Measurements from ENCODE around the gene ARRDC5. TPM values are rescaled to one million over a fixed set of nuclear protein-coding genes. Genes with fewer than 3 reads are reported as not detected.

The ARRDC5 gene
- total and polyA plus RNA-seq, 2 of the 13 experiments (the other 11 are each of a cell fraction or from before 2014, with no cell fraction given), result not detected

- TF ChIP-seq ZHX2 (IDR thresholded peaks at IDR 0.05; ENCODE audit: low read depth) (no peak), ZHX2 (CRISPR knock-in tag; IDR thresholded peaks at IDR 0.05; ENCODE audit: borderline replicate concordance) (no peak), NFIB (CRISPR knock-in tag; IDR thresholded peaks at IDR 0.05; ENCODE audit: borderline replicate concordance) (no peak), ZNF614 (CRISPR knock-in tag; IDR thresholded peaks at IDR 0.05; ENCODE audit: borderline replicate concordance) (0 out of 2 replicates have a peak, but pooled peaks have one; percentile 26), MEIS1 (CRISPR knock-in tag; IDR thresholded peaks at IDR 0.05; ENCODE audit: borderline replicate concordance) (0 out of 2 replicates have a peak, but pooled peaks have one; percentile 66), ETV5 (CRISPR knock-in tag; IDR thresholded peaks at IDR 0.05; ENCODE audit: borderline replicate concordance) (no peak), ZNF160 (CRISPR knock-in tag; IDR thresholded peaks at IDR 0.05) (no peak), ZNF280D (CRISPR knock-in tag; IDR thresholded peaks at IDR 0.05) (peak; percentile 61; the same call in 1 of the 2 replicates), NFYB (CRISPR knock-in tag; IDR thresholded peaks at IDR 0.05) (peak; percentile 89), DMAP1 (CRISPR knock-in tag; IDR thresholded peaks at IDR 0.05) (peak; percentile 61; the same call in 1 of the 2 replicates), ZNF879 (CRISPR knock-in tag; IDR thresholded peaks at IDR 0.05) (no peak), ZNF337 (CRISPR knock-in tag; IDR thresholded peaks at IDR 0.05; ENCODE audit: borderline replicate concordance, low read depth) (0 out of 2 replicates have a peak, but pooled peaks have one; percentile 22), ZNF607 (CRISPR knock-in tag; IDR thresholded peaks at IDR 0.05; ENCODE audit: borderline replicate concordance) (no peak), NCOR1 (IDR thresholded peaks at IDR 0.05; ENCODE audit: borderline replicate concordance, low read length) (no peak; the same call in 1 of the 2 replicates)
Observed at GRCh38 chr19:4867534-4868285, 35.0 kb downstream of the ARRDC5 start, which contains the start of gene PLIN3 (continued).
